Measurements from ENCODE around the gene FMO3. TPM values are rescaled to one million over a fixed set of nuclear protein-coding genes. Genes with fewer than 3 reads are reported as not detected.
A peak's percentile ranks its signal among the peaks of the same experiment; 100 is the strongest.

FMO3 gene
- total RNA-seq, 1 experiment from 2014 or later, result not detected

GRCh38 chr1:171140956-171141687 is 50.4 kb downstream of the FMO3 start (continued):
- TF ChIP-seq, protein P1, sequence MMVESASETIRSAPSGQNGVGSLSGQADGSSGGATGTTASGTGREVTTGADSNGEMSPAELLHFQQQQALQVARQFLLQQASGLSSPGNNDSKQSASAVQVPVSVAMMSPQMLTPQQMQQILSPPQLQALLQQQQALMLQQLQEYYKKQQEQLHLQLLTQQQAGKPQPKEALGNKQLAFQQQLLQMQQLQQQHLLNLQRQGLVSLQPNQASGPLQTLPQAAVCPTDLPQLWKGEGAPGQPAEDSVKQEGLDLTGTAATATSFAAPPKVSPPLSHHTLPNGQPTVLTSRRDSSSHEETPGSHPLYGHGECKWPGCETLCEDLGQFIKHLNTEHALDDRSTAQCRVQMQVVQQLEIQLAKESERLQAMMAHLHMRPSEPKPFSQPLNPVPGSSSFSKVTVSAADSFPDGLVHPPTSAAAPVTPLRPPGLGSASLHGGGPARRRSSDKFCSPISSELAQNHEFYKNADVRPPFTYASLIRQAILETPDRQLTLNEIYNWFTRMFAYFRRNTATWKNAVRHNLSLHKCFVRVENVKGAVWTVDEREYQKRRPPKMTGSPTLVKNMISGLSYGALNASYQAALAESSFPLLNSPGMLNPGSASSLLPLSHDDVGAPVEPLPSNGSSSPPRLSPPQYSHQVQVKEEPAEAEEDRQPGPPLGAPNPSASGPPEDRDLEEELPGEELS (CRISPR knock-in tag; IDR thresholded peaks at IDR 0.05), result no peak
- no peak for TF ChIP-seq NFYB (CRISPR knock-in tag; conservative IDR thresholded peaks at IDR 0.05; ENCODE audit: low read depth)
- no peak for TF ChIP-seq EMX1 (CRISPR knock-in tag; IDR thresholded peaks at IDR 0.05)
- no peak for TF ChIP-seq GABPB1 (CRISPR knock-in tag; IDR thresholded peaks at IDR 0.05)
- TF ChIP-seq, protein P2, sequence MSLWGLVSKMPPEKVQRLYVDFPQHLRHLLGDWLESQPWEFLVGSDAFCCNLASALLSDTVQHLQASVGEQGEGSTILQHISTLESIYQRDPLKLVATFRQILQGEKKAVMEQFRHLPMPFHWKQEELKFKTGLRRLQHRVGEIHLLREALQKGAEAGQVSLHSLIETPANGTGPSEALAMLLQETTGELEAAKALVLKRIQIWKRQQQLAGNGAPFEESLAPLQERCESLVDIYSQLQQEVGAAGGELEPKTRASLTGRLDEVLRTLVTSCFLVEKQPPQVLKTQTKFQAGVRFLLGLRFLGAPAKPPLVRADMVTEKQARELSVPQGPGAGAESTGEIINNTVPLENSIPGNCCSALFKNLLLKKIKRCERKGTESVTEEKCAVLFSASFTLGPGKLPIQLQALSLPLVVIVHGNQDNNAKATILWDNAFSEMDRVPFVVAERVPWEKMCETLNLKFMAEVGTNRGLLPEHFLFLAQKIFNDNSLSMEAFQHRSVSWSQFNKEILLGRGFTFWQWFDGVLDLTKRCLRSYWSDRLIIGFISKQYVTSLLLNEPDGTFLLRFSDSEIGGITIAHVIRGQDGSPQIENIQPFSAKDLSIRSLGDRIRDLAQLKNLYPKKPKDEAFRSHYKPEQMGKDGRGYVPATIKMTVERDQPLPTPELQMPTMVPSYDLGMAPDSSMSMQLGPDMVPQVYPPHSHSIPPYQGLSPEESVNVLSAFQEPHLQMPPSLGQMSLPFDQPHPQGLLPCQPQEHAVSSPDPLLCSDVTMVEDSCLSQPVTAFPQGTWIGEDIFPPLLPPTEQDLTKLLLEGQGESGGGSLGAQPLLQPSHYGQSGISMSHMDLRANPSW (CRISPR knock-in tag; conservative IDR thresholded peaks at IDR 0.05; ENCODE audit: low read depth), result no peak
- TF ChIP-seq PRRX2 (CRISPR knock-in tag; IDR thresholded peaks at IDR 0.05), result no peak

- ATAC-seq, result peak; percentile 87
- H3K27ac Mint-ChIP-seq, result peak overlapping the region; percentile 50
- ChIA-PET CTCF (interaction anchor here (1.0 to 2.9 kb wide), 6 partner anchors 13 to 175 kb away, joined by 3 to 19 read pairs (median 6); partner anchors contain the start of gene FMO4), POLR2A (no interaction called here)
- no peak for DNase-seq (ENCODE audit: low spot score)
- H3K4me1 Mint-ChIP-seq, result peaks cover 34% of the 10 kb centered on the region
- H3K9me3 Mint-ChIP-seq, result no peaks in the 10 kb centered on the region
- TF ChIP-seq, protein P3, sequence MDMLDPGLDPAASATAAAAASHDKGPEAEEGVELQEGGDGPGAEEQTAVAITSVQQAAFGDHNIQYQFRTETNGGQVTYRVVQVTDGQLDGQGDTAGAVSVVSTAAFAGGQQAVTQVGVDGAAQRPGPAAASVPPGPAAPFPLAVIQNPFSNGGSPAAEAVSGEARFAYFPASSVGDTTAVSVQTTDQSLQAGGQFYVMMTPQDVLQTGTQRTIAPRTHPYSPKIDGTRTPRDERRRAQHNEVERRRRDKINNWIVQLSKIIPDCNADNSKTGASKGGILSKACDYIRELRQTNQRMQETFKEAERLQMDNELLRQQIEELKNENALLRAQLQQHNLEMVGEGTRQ (CRISPR knock-in tag; IDR thresholded peaks at IDR 0.05), result no peak
- TF ChIP-seq ZNF232 (CRISPR knock-in tag; IDR thresholded peaks at IDR 0.05) (no peak), CBFB (CRISPR knock-in tag; IDR thresholded peaks at IDR 0.05; ENCODE audit: low read depth) (no peak), RELA (CRISPR knock-in tag; IDR thresholded peaks at IDR 0.05; ENCODE audit: borderline replicate concordance) (no peak), ELF4 (CRISPR knock-in tag; IDR thresholded peaks at IDR 0.05; ENCODE audit: low read depth) (no peak), SP1 (CRISPR knock-in tag; conservative IDR thresholded peaks at IDR 0.05) (no peak), MYBL2 (CRISPR knock-in tag; IDR thresholded peaks at IDR 0.05) (no peak)
- TF ChIP-seq, protein P4, sequence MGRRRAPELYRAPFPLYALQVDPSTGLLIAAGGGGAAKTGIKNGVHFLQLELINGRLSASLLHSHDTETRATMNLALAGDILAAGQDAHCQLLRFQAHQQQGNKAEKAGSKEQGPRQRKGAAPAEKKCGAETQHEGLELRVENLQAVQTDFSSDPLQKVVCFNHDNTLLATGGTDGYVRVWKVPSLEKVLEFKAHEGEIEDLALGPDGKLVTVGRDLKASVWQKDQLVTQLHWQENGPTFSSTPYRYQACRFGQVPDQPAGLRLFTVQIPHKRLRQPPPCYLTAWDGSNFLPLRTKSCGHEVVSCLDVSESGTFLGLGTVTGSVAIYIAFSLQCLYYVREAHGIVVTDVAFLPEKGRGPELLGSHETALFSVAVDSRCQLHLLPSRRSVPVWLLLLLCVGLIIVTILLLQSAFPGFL (CRISPR knock-in tag; IDR thresholded peaks at IDR 0.05; ENCODE audit: borderline replicate concordance), result no peak
- TF ChIP-seq, protein P5, sequence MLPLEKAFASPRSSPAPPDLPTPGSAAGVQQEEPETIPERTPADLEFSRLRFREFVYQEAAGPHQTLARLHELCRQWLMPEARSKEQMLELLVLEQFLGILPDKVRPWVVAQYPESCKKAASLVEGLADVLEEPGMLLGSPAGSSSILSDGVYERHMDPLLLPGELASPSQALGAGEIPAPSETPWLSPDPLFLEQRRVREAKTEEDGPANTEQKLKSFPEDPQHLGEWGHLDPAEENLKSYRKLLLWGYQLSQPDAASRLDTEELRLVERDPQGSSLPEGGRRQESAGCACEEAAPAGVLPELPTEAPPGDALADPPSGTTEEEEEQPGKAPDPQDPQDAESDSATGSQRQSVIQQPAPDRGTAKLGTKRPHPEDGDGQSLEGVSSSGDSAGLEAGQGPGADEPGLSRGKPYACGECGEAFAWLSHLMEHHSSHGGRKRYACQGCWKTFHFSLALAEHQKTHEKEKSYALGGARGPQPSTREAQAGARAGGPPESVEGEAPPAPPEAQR (CRISPR knock-in tag; IDR thresholded peaks at IDR 0.05), result no peak
- TF ChIP-seq, protein P6, sequence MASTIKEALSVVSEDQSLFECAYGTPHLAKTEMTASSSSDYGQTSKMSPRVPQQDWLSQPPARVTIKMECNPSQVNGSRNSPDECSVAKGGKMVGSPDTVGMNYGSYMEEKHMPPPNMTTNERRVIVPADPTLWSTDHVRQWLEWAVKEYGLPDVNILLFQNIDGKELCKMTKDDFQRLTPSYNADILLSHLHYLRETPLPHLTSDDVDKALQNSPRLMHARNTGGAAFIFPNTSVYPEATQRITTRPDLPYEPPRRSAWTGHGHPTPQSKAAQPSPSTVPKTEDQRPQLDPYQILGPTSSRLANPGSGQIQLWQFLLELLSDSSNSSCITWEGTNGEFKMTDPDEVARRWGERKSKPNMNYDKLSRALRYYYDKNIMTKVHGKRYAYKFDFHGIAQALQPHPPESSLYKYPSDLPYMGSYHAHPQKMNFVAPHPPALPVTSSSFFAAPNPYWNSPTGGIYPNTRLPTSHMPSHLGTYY (CRISPR knock-in tag; IDR thresholded peaks at IDR 0.05), result no peak
- TF ChIP-seq, protein P7, sequence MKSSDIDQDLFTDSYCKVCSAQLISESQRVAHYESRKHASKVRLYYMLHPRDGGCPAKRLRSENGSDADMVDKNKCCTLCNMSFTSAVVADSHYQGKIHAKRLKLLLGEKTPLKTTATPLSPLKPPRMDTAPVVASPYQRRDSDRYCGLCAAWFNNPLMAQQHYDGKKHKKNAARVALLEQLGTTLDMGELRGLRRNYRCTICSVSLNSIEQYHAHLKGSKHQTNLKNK (CRISPR knock-in tag; IDR thresholded peaks at IDR 0.05), result no peak
- no peak overlapping the region for H3K4me3 Mint-ChIP-seq
- H3K27me3 Mint-ChIP-seq (ENCODE audit: low read depth), result no peaks in the 10 kb centered on the region
- no peaks in the 10 kb centered on the region for H3K36me3 Mint-ChIP-seq
Observed at GRCh38 chr1:171141688-171142415, 51.1 kb downstream of the FMO3 start.
